Measurements from ENCODE around the gene TSHZ2.
"Not testable (repeated sequence)": the region's sequence is repeated elsewhere in the genome, so short reads cannot be mapped to it uniquely, and the experiment has no call there.

TSHZ2 gene

DNA sequence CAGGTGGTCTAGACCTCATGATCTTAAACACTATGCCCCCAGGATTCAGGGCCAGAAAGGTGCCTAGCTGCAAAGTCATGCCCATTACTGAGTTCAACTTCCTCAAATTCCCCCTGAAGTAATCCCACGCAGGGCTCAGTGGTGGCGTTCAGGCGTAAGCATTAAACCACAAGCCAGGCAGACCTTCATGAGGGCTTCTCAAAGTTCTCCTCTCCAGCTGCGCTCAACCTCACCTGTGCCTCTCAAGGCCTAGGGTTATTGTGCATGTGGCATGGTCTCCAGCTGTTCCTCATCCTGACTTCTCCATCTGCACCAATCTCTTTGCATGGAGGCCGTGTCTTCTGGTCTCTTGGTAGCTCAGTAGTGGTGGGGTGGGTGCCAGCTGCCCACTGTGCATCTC, 113.6 kb downstream of the TSHZ2 start:
- no peak for DNase-seq

GRCh38 chr20:53087037-53087777, 115.0 kb downstream of the TSHZ2 start:
- DNase-seq: no peak

- DNase-seq: no peak
Measured at GRCh38 chr20:53088786-53089185, 116.6 kb downstream of the TSHZ2 start.

- DNase-seq: not testable (repeated sequence)
Measured at GRCh38 chr20:53089851-53090250, 117.7 kb downstream of the TSHZ2 start.

GRCh38 chr20:53091789-53092188, 119.6 kb downstream of the TSHZ2 start:
- DNase-seq: no peak

GRCh38 chr20:53092772-53093300, 120.7 kb downstream of the TSHZ2 start:
- no peak for DNase-seq

- no peak for DNase-seq
Measured at GRCh38 chr20:53097371-53097770, 125.2 kb downstream of the TSHZ2 start.

- no peak for DNase-seq
Measured at GRCh38 chr20:53097791-53098190, 125.6 kb downstream of the TSHZ2 start.

DNA sequence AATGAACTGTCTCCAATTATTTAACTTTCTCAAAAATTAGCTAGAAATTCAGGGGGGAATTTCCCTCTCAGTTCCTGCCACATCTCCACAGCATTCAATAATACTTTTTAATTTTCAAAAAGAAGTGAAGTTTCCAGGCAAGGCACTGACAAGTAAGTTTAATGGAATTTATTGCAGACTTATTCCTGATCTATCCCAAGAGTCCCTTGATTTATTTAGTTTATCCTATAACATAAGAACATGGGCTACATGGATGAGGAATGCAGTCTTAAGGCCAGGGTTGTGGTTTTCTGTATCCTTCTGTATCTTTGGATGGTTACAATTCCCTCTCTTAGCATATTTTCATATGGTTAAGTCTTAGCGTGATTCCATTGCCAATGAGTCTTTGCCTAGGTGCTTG, 126.5 kb downstream of the TSHZ2 start:
- no peak for DNase-seq

- DNase-seq: no peak
Measured at GRCh38 chr20:53099856-53100255, 127.7 kb downstream of the TSHZ2 start.

- no peak for DNase-seq
Measured at GRCh38 chr20:53100476-53100911, 128.3 kb downstream of the TSHZ2 start.

DNA sequence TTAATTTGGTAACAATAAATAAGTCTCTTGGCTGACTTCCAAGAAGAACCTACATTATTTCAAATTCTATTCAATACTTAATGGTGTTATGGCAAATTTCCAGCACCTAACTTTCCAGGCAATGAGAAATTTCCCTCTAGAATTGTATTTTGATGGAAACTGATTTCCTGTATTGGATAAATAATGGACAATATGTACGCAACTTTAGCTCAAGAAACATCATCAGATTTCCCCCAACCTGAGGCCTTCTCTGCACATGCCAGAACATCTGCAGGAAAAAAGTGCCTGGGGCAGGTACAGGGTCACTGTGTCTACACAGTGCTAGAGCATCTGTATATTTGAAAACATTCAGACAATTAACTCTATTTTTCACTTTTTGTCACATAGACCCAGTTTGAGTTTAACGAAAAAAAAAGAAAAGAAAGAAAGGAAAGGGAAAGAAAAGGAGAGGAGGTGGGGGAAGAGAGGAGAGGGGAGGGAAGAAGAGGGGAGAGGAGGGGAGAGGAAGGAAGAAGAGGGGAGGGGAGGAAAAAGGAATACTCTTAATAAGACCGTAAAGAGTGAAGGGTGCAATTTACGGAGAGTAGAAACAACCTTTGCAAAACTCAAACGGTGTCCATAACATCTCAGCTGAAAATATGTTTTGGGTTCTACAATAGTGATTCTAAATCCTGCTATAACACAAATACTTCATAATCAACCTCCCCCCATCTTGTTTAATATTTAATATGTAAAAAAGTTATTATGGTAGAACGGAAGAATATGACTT, 130.0 kb downstream of the TSHZ2 start:
- DNase-seq: no peak

DNA sequence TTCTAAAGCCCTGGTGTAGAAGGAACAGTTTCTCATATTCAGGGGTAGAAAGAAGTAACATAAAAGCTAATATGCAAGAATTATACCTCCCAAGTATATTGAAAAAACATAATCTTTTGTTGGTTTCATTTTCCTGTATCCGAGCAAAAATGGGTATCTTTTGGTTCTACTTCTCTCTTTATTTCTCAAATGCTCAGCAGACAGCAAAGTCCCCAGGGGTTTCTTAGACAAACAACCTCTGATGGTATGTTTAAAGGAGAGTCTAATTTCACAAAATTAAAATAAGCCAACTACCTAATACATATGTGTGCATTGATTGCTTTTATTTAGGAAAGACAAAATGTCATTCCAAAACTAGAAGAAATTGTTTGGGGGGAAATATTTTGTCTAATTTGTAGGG, 131.0 kb downstream of the TSHZ2 start:
- DNase-seq: no peak

GRCh38 chr20:53104884-53105283, 132.7 kb downstream of the TSHZ2 start:
- DNase-seq: no peak

DNA sequence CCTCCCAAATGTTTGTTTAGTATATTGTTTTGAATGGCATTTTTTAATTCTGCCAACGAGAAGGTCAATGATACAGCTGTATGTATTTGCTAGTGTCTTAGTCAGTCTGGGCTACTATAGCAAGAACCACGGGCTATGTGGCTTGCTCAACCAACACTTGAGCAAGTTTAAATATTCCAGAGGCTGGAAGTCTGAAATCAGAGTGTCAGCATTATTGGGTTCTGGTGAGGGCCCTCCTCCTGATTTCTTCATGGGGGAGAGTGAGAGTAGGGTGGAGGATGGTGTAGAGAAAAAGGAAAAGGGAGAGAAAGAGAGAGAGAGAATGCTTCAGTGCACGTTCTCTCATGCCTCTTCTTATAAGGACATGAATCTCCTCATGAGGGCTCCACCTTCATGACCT, 144.6 kb downstream of the TSHZ2 start:
- DNase-seq: no peak

DNA sequence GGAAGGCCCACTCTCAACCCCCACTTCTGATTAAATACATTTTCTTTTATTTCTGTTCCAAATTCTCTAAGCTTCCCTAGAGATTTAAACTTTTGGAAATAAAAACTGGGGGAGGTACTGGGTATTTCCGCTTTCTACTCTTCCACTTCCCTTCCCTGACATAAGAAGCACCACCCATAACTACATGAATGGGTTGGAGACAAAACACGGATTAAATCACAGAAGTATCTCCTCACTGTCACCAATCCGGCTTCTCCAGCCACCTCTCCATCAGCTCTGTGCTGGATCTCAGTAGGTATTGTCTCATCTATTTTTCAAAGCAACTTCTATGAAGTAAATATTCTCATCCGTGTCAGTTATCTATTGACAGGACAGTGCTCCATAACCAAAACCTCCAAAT, 150.7 kb downstream of the TSHZ2 start:
- DNase-seq: no peak

GRCh38 chr20:53124075-53124551, 152.0 kb downstream of the TSHZ2 start:
- no peak for DNase-seq

GRCh38 chr20:53124803-53125202, 152.6 kb downstream of the TSHZ2 start:
- DNase-seq: no peak

DNA sequence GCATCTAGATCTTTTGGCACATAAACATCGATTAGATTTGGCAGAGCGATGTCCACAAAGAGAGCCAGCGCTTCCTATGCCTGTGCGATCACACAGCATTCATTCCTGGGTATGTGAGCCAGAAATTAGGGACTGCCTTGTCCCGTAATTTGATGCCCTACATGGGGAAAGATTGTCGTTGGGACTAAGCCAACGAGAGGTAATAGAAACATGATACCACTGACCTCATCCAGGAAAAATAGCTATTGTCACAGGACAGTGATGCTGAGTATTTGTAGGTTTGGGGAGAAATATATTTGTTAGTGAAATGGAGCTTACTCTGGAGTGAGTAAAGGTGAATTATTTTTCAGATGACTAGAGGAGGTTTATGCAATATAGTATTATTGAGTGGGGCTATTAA, 154.0 kb downstream of the TSHZ2 start:
- DNase-seq: no peak

GRCh38 chr20:53127027-53127426, 154.9 kb downstream of the TSHZ2 start:
- no peak for DNase-seq

- DNase-seq: no peak
Measured at GRCh38 chr20:53128004-53128403, 155.8 kb downstream of the TSHZ2 start.

DNA sequence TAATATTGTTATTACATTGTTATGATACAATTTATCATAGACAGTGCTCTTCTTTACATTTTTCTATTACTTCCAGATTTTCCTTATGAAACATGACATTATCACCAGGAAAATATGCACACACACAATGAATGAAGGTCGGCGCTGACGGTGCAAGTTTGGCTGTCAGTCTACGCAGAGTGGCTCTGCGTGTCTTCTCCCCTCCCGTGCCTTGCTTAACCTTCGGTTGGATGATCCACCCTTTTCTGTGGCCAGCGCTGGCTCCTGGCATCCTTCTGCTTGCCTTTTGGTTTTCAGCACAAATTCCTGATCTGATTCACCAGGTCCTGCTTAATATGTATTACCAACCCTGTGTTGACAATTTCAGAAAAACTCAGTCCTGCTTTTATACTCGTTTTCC, 157.4 kb downstream of the TSHZ2 start:
- no peak for DNase-seq

GRCh38 chr20:53130795-53131194, 158.6 kb downstream of the TSHZ2 start:
- no peak for DNase-seq

DNA sequence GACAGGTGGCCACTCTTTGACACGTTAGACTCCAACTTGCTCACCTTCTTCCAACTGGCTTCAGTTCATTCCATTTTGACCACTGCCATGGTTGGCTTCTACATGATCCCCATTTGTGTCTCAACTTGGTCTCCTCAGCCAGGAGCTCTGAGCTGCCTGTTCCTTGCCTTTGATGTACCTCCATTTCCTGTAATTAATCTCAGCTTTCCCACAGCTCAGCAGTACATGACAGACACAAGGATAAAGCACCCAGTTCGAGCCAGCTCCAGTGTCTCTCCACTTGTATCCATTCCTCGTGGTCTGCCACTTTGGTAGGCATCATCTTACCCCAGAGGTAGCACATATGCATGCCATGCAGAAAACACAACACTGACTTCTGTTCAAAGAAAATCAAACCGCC, 161.0 kb downstream of the TSHZ2 start:
- no peak for DNase-seq

Data from T-helper 2 cell (primary cell).